Measurements from ENCODE around the gene HS3ST3B1. TPM values are rescaled to one million over a fixed set of nuclear protein-coding genes. Genes with fewer than 3 reads are reported as not detected.

The HS3ST3B1 gene
- total RNA-seq, 3 donors from 2014 or later, result 0.96 to 3.6 (median 2.8) TPM

DNA sequence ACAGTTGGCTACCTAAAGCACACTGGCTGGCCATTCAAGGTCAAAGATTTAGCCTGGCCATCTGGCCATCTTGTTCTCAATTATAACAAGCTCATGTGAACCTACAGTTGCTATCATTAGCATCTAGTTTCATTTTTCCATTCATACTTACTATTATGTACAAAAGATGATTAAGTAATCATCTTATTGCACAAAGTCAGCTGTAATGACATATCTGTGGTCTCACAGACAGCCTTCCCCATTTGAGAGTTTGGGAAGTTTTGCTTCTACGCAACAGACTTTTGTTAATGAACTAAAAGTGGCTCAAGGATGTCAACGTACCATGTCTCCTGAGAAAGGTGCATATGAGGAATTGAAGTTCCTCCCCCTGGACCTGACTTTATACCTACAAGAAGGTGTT lies 51.3 kb downstream of the HS3ST3B1 start:
- no peaks in the 10 kb centered on the region for H3K4me1 ChIP-seq
- H3K36me3 ChIP-seq, result no peaks in the 10 kb centered on the region
- no peaks in the 10 kb centered on the region for H3K27me3 ChIP-seq
- no peak overlapping the region for H3K27ac ChIP-seq
- TF ChIP-seq POLR2AphosphoS5 (IDR thresholded peaks at IDR 0.05) (no peak), POLR2A (IDR thresholded peaks at IDR 0.05) (no peak)
- TF ChIP-seq, protein P1, sequence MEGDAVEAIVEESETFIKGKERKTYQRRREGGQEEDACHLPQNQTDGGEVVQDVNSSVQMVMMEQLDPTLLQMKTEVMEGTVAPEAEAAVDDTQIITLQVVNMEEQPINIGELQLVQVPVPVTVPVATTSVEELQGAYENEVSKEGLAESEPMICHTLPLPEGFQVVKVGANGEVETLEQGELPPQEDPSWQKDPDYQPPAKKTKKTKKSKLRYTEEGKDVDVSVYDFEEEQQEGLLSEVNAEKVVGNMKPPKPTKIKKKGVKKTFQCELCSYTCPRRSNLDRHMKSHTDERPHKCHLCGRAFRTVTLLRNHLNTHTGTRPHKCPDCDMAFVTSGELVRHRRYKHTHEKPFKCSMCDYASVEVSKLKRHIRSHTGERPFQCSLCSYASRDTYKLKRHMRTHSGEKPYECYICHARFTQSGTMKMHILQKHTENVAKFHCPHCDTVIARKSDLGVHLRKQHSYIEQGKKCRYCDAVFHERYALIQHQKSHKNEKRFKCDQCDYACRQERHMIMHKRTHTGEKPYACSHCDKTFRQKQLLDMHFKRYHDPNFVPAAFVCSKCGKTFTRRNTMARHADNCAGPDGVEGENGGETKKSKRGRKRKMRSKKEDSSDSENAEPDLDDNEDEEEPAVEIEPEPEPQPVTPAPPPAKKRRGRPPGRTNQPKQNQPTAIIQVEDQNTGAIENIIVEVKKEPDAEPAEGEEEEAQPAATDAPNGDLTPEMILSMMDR (IDR thresholded peaks at IDR 0.05), result no peak
- no peak for DNase-seq (ENCODE audit: low spot score in 2 of 2)
- intact Hi-C loops (cut with DNase I; ENCODE audit: low total_unique reads), result no loop called here
- no peak overlapping the region for H3K4me3 ChIP-seq
- H3K9me3 ChIP-seq, result no peaks in the 10 kb centered on the region

DNA sequence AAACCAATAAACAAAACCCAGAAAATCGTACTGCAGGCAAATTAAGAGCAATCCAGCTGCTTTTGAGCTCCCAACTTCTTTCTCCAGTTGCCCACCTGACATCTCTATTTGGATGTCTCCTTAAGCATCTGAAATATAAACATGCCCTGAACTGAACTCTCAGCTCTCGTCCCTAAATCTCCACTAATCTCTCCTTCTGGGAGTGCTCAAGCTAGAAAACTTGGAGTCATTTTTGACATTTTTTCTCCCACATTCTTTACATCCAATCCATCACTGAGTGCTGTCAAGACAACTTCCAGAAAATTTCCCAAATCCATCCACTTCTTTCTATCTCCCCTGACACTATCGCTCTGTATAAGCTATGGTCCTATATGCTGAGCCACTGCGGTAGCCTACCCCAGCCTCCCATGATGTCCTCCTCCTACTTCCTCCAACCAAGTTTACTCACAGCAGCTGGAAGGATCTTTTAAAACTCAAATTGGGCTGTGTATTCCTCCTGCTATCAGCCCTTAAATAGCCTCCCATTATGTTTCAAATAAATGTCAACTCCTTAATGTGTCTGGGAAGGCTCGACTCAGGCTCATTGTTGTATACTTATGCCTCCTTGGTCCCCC lies 53.1 kb downstream of the HS3ST3B1 start:
- Histone ChIP-seq H3K36me3 (no peaks in the 10 kb centered on the region), H3K27ac (no peak overlapping the region), H3K27me3 (no peaks in the 10 kb centered on the region), H3K4me3 (no peak overlapping the region), H3K4me1 (no peaks in the 10 kb centered on the region), H3K9me3 (no peaks in the 10 kb centered on the region)
- DNase-seq (ENCODE audit: low spot score in 2 of 2), result no peak
- intact Hi-C loops (cut with DNase I; ENCODE audit: low total_unique reads), result no loop called here
- TF ChIP-seq POLR2A (IDR thresholded peaks at IDR 0.05) (no peak), POLR2AphosphoS5 (IDR thresholded peaks at IDR 0.05) (no peak)
- TF ChIP-seq, protein P1 (IDR thresholded peaks at IDR 0.05), result no peak

- no peak for DNase-seq (ENCODE audit: low spot score in 2 of 2)
- no peaks in the 10 kb centered on the region for H3K4me1 ChIP-seq
- H3K36me3 ChIP-seq, result no peaks in the 10 kb centered on the region
- H3K9me3 ChIP-seq, result no peaks in the 10 kb centered on the region
- no peak overlapping the region for H3K27ac ChIP-seq
- intact Hi-C loops (cut with DNase I; ENCODE audit: low total_unique reads), result no loop called here
- H3K27me3 ChIP-seq, result no peaks in the 10 kb centered on the region
- no peak overlapping the region for H3K4me3 ChIP-seq
- TF ChIP-seq, protein P1 (IDR thresholded peaks at IDR 0.05), result no peak
- no peak for TF ChIP-seq POLR2AphosphoS5 (IDR thresholded peaks at IDR 0.05)
- no peak for TF ChIP-seq POLR2A (IDR thresholded peaks at IDR 0.05)
Measured at GRCh38 chr17:14354807-14355206, 53.9 kb downstream of the HS3ST3B1 start.

- Histone ChIP-seq H3K27ac (no peak overlapping the region), H3K27me3 (no peaks in the 10 kb centered on the region), H3K4me1 (no peaks in the 10 kb centered on the region), H3K9me3 (no peaks in the 10 kb centered on the region), H3K36me3 (no peaks in the 10 kb centered on the region), H3K4me3 (no peak overlapping the region)
- no peak for DNase-seq (ENCODE audit: low spot score in 2 of 2)
- TF ChIP-seq POLR2A (IDR thresholded peaks at IDR 0.05) (no peak), POLR2AphosphoS5 (IDR thresholded peaks at IDR 0.05) (no peak)
- TF ChIP-seq, protein P1 (IDR thresholded peaks at IDR 0.05), result no peak
- intact Hi-C loops (cut with DNase I; ENCODE audit: low total_unique reads), result no loop called here
Measured at GRCh38 chr17:14355556-14355955, 54.7 kb downstream of the HS3ST3B1 start.

DNA sequence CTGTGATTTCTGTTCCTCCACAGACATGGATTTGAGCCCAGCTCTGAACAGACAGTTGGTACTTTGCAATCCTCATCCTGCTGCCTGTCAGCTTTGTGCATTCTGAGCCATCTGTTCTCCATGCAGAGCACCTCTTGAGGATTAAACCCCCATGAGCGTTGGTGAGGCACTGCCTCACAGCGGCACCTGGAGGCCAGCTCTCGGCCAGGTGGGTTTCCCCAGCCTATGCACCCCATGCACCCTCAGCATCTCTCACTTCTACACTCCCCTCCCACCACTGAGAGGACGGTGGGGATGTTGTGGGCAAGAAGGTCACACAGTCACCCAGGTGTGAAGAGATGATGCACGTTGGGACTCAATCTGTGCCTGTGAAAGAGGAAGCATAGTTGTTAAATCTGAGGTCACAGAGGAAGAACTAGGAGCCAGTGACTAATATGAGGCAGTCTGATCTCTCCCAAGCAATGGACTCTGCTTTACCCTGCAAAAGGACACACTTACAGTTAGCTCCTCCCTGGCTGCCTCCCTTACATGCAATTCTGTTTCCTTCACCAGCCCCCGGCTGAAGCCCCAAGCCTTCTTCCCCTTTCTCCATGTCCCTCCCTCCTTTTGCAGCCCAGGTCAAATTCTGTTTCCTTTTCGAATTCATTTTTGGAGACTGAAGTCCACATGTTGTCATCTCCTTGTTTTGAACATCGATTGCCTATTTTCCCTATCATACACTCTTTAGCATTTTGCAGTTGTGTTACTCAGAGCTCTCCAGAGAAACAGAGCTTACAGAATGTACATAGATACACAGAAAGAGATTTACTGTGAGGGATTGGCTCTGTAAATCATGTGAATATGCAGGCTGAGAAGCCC lies 58.5 kb downstream of the HS3ST3B1 start:
- TF ChIP-seq POLR2AphosphoS5 (IDR thresholded peaks at IDR 0.05), result no peak
- TF ChIP-seq, protein P1 (IDR thresholded peaks at IDR 0.05), result no peak
- TF ChIP-seq POLR2A (IDR thresholded peaks at IDR 0.05), result no peak
- no peak for DNase-seq (ENCODE audit: low spot score in 2 of 2)
- H3K27me3 ChIP-seq, result no peaks in the 10 kb centered on the region
- H3K36me3 ChIP-seq, result no peaks in the 10 kb centered on the region
- intact Hi-C loops (cut with DNase I; ENCODE audit: low total_unique reads), result no loop called here
- H3K4me3 ChIP-seq, result no peak overlapping the region
- no peak overlapping the region for H3K27ac ChIP-seq
- no peaks in the 10 kb centered on the region for H3K9me3 ChIP-seq
- H3K4me1 ChIP-seq, result no peaks in the 10 kb centered on the region

Measured in breast epithelium (tissue), 4 donors.